Gastroesophageal sphincter (tissue), 2 donors: ENCODE measurements around the gene CDR2.

ENCODE experiments used
- POLR2A ChIP-seq, 2 donors: fragments of 450-650 bp; IDR thresholded peaks; one replicate each; pipeline ENCODE4 v1.6.1; 2017; ENCODE audit warnings: antibody characterized with exemption in 2 of 2, mild to moderate bottlenecking in 2 of 2, moderate library complexity in 1 of 2
- POLR2AphosphoS5 ChIP-seq: sonication (generic); formaldehyde crosslinking; IDR thresholded peaks from one replicate; pipeline ENCODE4 v1.6.1; 2017; ENCODE audit warnings: antibody characterized with exemption

GRCh38 chr16:22352723-22353122 lies 21.7 kb downstream of the CDR2 start:
- TF ChIP-seq POLR2AphosphoS5 (no peak), POLR2A (IDR thresholded peaks at IDR 0.05) (no peak)
